HepG2 (cell line): ENCODE data around the gene RPP25L. TPM values are rescaled to one million over a fixed set of nuclear protein-coding genes. Genes with fewer than 3 reads are reported as not detected.

Experiments
- ATAC-seq: fragments of 200-7000 bp; cut with Tn5 transposase; 3 replicates; pipeline ENCODE4 v1.9.1; 2020; ENCODE audit warnings: mild to moderate bottlenecking, moderate library complexity
- BruUV-seq: library from RNA; stranded (reverse); fragments of 400-500 nt; replicated peaks from 2 replicates; lab custom pipeline; 2021; lab: Mats Ljungman, UMichigan
- CTCF ChIA-PET: fragments of 300-600 bp; formaldehyde crosslinking; extraction: SDS; loops from one replicate; lab custom pipeline; 2021; ENCODE audit warnings: low total read pairs, inconsistent platforms, low intra/inter-chr PET ratio; lab: Yijun Ruan, JAX
- POLR2A ChIA-PET: fragments of 350-600 bp; sonication (Branson Sonifier 250); formaldehyde crosslinking; loops from one replicate; lab custom pipeline; 2020; ENCODE audit warnings: antibody characterized with exemption, inconsistent platforms; lab: Yijun Ruan, JAX
- DNase-seq: peaks from one replicate; pipeline ENCODE4 v3.0.0-alpha.2; 2015; ENCODE audit warnings: low spot score
- FAIRE-seq: peaks from 3 replicates; lab custom pipeline; 2011; peaks lifted over from hg19 to GRCh38; lab: Jason Lieb, UNC
- H2AFZ ChIP-seq: one replicate; pipeline ENCODE4 v1.6.1; 2011; ENCODE audit warnings: low read length, inconsistent platforms
- H3K27ac ChIP-seq: fragments of 300-600 bp; 3 replicates; pipeline ENCODE4 v1.8.0; 2011; ENCODE audit warnings: mixed run types, mild to moderate bottlenecking, mixed read lengths, low read length, inconsistent platforms; ENCODE audit not compliant: insufficient read depth; ENCODE audit errors: extremely low read length
- H3K27me3 ChIP-seq, 2 experiments: fragments of 200-600 bp in 1 of 2; 2 replicates in 1 of 2; 3 replicates in 1 of 2; pipeline versions ENCODE4 v1.6.0 to v1.8.0; 2011; ENCODE audit warnings: low read length in 2 of 2, mild to moderate bottlenecking in 2 of 2, moderate library complexity in 2 of 2, inconsistent platforms in 1 of 2; ENCODE audit not compliant: insufficient read depth in 2 of 2, control insufficient read depth in 1 of 2
- H3K36me3 ChIP-seq, 2 experiments: fragments of 200-600 bp in 1 of 2; replicated peaks in 1 of 2; 2 replicates in 1 of 2; 3 replicates in 1 of 2; pipeline versions ENCODE4 v1.5.1 to v1.8.0; 2011; ENCODE audit warnings: low read length in 2 of 2, inconsistent platforms in 1 of 2; ENCODE audit not compliant: insufficient read depth in 2 of 2, control insufficient read depth in 1 of 2
- H3K4me1 ChIP-seq: 2 replicates; pipeline ENCODE4 v1.5.1; 2012; ENCODE audit warnings: low read length, inconsistent platforms; ENCODE audit not compliant: insufficient read depth
- H3K4me2 ChIP-seq: 2 replicates; pipeline ENCODE4 v1.6.0; 2011; ENCODE audit warnings: low read depth, low read length, inconsistent platforms
- H3K4me3 ChIP-seq, 3 experiments: fragments of 200-600 bp in 1 of 3; sonication (generic), shearing (Covaris generic) in 1 of 3; replicated peaks in 1 of 3; 2 replicates each; pipeline ENCODE4 v1.5.1; 2011 to 2016; ENCODE audit warnings: low read length in 3 of 3, inconsistent platforms in 2 of 3, low read depth in 2 of 3, mild to moderate bottlenecking in 2 of 3, control low read depth in 1 of 3, mixed read lengths in 1 of 3; ENCODE audit not compliant: insufficient read depth in 1 of 3
- H3K79me2 ChIP-seq: one replicate; pipeline ENCODE4 v1.6.1; 2011; ENCODE audit warnings: low read length, inconsistent platforms; ENCODE audit not compliant: insufficient read depth
- H3K9ac ChIP-seq: 2 replicates; pipeline ENCODE4 v1.6.0; 2011; ENCODE audit warnings: mild to moderate bottlenecking, low read depth, low read length, inconsistent platforms; ENCODE audit not compliant: insufficient read depth
- H3K9me3 ChIP-seq: 2 replicates; pipeline ENCODE4 v1.5.1; 2012; ENCODE audit warnings: mild to moderate bottlenecking, low read length
- H4K20me1 ChIP-seq: 2 replicates; pipeline ENCODE4 v1.6.0; 2011; ENCODE audit warnings: inconsistent platforms, mild to moderate bottlenecking, low read length, moderate library complexity; ENCODE audit not compliant: insufficient read depth
- ARNT ChIP-seq: fragments of 450-650 bp; IDR thresholded peaks from 2 replicates; pipeline ENCODE4 v1.6.1; 2017
- CAMTA2 ChIP-seq: sonication (generic); formaldehyde crosslinking; IDR thresholded peaks from 2 replicates; pipeline ENCODE4 v1.4.0; 2020; ENCODE audit warnings: mild to moderate bottlenecking, missing genetic modification reagents, borderline replicate concordance
- FOXJ3 ChIP-seq: sonication (generic); formaldehyde crosslinking; IDR thresholded peaks from 2 replicates; pipeline ENCODE4 v1.4.0; 2020; ENCODE audit warnings: missing genetic modification reagents, mild to moderate bottlenecking, borderline replicate concordance
- JUN ChIP-seq: sonication (generic); formaldehyde crosslinking; IDR thresholded peaks from 2 replicates; pipeline ENCODE4 v1.4.0; 2020; ENCODE audit warnings: mild to moderate bottlenecking, missing genetic modification reagents
- MAZ ChIP-seq, 2 experiments: sonication (generic) in 1 of 2; formaldehyde crosslinking in 1 of 2; IDR thresholded peaks; 2 replicates each; pipeline versions ENCODE4 v1.5.0 to v1.6.1; 2012 to 2020; ENCODE audit warnings: low read depth in 2 of 2, mild to moderate bottlenecking in 2 of 2, borderline replicate concordance in 1 of 2, improper control_type of control experiment in 1 of 2, low read length in 1 of 2, missing genetic modification reagents in 1 of 2, moderate library complexity in 1 of 2
- MTA1 ChIP-seq: sonication (generic); formaldehyde crosslinking; IDR thresholded peaks from 2 replicates; pipeline ENCODE4 v1.4.0; 2020; ENCODE audit warnings: missing genetic modification reagents, mild to moderate bottlenecking, borderline replicate concordance
- NFE2L1 ChIP-seq: sonication (generic); formaldehyde crosslinking; IDR thresholded peaks from 2 replicates; pipeline ENCODE4 v1.4.0; 2020; ENCODE audit warnings: missing genetic modification reagents, mild to moderate bottlenecking, borderline replicate concordance
- TBX2 ChIP-seq: sonication (generic); formaldehyde crosslinking; IDR thresholded peaks from 2 replicates; pipeline ENCODE4 v1.5.0; 2020; ENCODE audit warnings: missing genetic modification reagents, mild to moderate bottlenecking, borderline replicate concordance
- UBTF ChIP-seq: sonication (generic); formaldehyde crosslinking; IDR thresholded peaks from 2 replicates; pipeline ENCODE4 v1.4.0; 2020; ENCODE audit warnings: mild to moderate bottlenecking, missing genetic modification reagents
- ZFX ChIP-seq: sonication (generic); formaldehyde crosslinking; IDR thresholded peaks from 2 replicates; pipeline ENCODE4 v1.4.0; 2020; ENCODE audit warnings: mild to moderate bottlenecking, low read depth, missing genetic modification reagents, moderate library complexity
- ZNF235 ChIP-seq: sonication (generic); formaldehyde crosslinking; IDR thresholded peaks from 2 replicates; pipeline ENCODE4 v1.8.1; 2023; ENCODE audit warnings: mild to moderate bottlenecking, missing genetic modification reagents, borderline replicate concordance
- ZNF260 ChIP-seq: sonication (generic); formaldehyde crosslinking; IDR thresholded peaks from 2 replicates; pipeline ENCODE4 v1.4.0; 2020; ENCODE audit warnings: missing genetic modification reagents, low read depth, mild to moderate bottlenecking, borderline replicate concordance
- ZNF550 ChIP-seq: sonication (generic); formaldehyde crosslinking; IDR thresholded peaks from 2 replicates; pipeline ENCODE4 v1.4.0; 2020; ENCODE audit warnings: mild to moderate bottlenecking, missing genetic modification reagents, borderline replicate concordance
- ZNF687 ChIP-seq: sonication (generic); formaldehyde crosslinking; IDR thresholded peaks from 2 replicates; pipeline ENCODE4 v1.5.1; 2020; ENCODE audit warnings: mild to moderate bottlenecking, missing genetic modification reagents, moderate library complexity
- ZNF713 ChIP-seq: sonication (generic); formaldehyde crosslinking; IDR thresholded peaks from 2 replicates; pipeline ENCODE4 v1.4.0; 2020; ENCODE audit warnings: mild to moderate bottlenecking, missing genetic modification reagents
- ZSCAN31 ChIP-seq: sonication (generic); formaldehyde crosslinking; IDR thresholded peaks from 2 replicates; pipeline ENCODE4 v1.5.0; 2020; ENCODE audit warnings: low read depth, mild to moderate bottlenecking, missing genetic modification reagents
- WGBS: methylation state at CpG from one replicate; pipeline ENCODE4 v1.1.6; 2017; ENCODE audit warnings: low lambda C conversion rate; 5-methylcytosine and 5-hydroxymethylcytosine counted together
- in situ Hi-C: cut with HindIII; loops from 2 replicates; pipeline ENCODE4 v1.10.0; 2017; ENCODE audit warnings: low pct_unique_long_range_greater_than_20kb; ENCODE audit not compliant: extremely low pct_ligation_motif_present
- intact Hi-C: fragments of 100-400 bp; cut with micrococcal nuclease; formaldehyde crosslinking; loops from one replicate; pipeline ENCODE4 v1.10.0; 2022; ENCODE audit not compliant: unreplicated experiment
- polyA plus RNA-seq, 8 experiments: library from polyadenylated mRNA; depleted of rRNA in 3 of 8; stranded (reverse) in 7 of 8; unstranded in 1 of 8; fragments of >200 nt; fragmentation: Illumina TruSeq in 4 of 8; extraction: Trizol in 4 of 8; gene quantifications; 2 replicates each; pipeline versions ENCODE4 v1.2.1 to v1.2.3, GENCODE V29; 2011 to 2016; ENCODE audit warnings: low read depth in 4 of 8, missing spikeins in 1 of 8, mixed read lengths in 1 of 8; ENCODE audit not compliant: insufficient read depth in 1 of 8
- total RNA-seq, 5 experiments: library from RNA; depleted of rRNA; stranded (reverse); fragments of >200 nt; fragmentation: Illumina TruSeq; extraction: Trizol; gene quantifications; 2 replicates each; pipeline ENCODE4 v1.2.3, GENCODE V29; 2016; ENCODE audit warnings: low read depth in 1 of 5

Gene RPP25L
- total and polyA plus RNA-seq, 2 of the 13 experiments (the other 11 are each of a cell fraction or from before 2014, with no cell fraction given) = 24.5 to 27.3 TPM

- Histone ChIP-seq H3K27ac (no peak within 1 kb of the TSS), H3K4me1 (peaks cover 35% of the 10 kb centered on the region), H3K9ac (no peak within 1 kb of the TSS), H3K4me2 (peak within 1 kb of the TSS; percentile 72), H2AFZ (no peak within 1 kb of the TSS), H3K36me3 (no peaks in the 10 kb centered on the region), H3K27me3 (peaks cover 4 to 20% of the 10 kb centered on the region in 2 experiments; a peak in 3 of 5 replicates), H4K20me1 (no peaks in the 10 kb centered on the region), H3K4me3 (peak within 1 kb of the TSS; percentile 36 to 73 (median 40)), H3K9me3 (no peaks in the 10 kb centered on the region), H3K79me2 (no peaks in the 10 kb centered on the region)
- intact Hi-C loops (no loop called here), in situ Hi-C loops (no loop called here)
- no peak for FAIRE-seq
- ChIA-PET CTCF (no interaction called here), POLR2A (interaction anchor here (0.9 to 2.0 kb wide), 6 partner anchors 9 to 36 kb away, joined by 3 to 9 read pairs (median 4); partner anchors contain the start of genes DCTN3, GALT, RPP25L and SIGMAR1)
- no peak for DNase-seq
- BruUV-seq = no TSS peak
- WGBS = under 1% methylated on average over 14 of the region's 69 CpGs
- peak; percentile 87 for ATAC-seq
- TF ChIP-seq JUN (CRISPR knock-in tag) (no peak), TBX2 (CRISPR knock-in tag) (0 out of 2 replicates have a peak, but pooled peaks have one; percentile 15), NFE2L1 (peak; percentile 58; the same call in 1 of the 2 replicates), FOXJ3 (no peak), ZNF687 (CRISPR knock-in tag) (peak; percentile 56), ZFX (CRISPR knock-in tag) (peak; percentile 26; the same call in 1 of the 2 replicates), ZNF713 (CRISPR knock-in tag) (no peak), ZNF235 (CRISPR knock-in tag) (peak; percentile 30; the same call in 1 of the 2 replicates), ZNF550 (CRISPR knock-in tag) (0 out of 2 replicates have a peak, but pooled peaks have one; percentile 30), ARNT (no peak), UBTF (CRISPR knock-in tag) (peak; percentile 86; the same call in 1 of the 2 replicates), ZNF260 (CRISPR knock-in tag) (no peak), MAZ (IDR thresholded peaks at IDR 0.05; ENCODE audit: borderline replicate concordance, low read depth, low read length) (no peak), MAZ (CRISPR knock-in tag; IDR thresholded peaks at IDR 0.05; ENCODE audit: low read depth) (peak; percentile 70), MTA1 (CRISPR knock-in tag) (0 out of 2 replicates have a peak, but pooled peaks have one; percentile 46), CAMTA2 (CRISPR knock-in tag) (no peak), ZSCAN31 (CRISPR knock-in tag) (peak; percentile 58; the same call in 1 of the 2 replicates)
Observed at GRCh38 chr9:34628656-34629490, 17.0 kb upstream of the RPP25L start, which contains the start of gene ARID3C. ARID3C (minus strand) TSS chr9:34629066; CDS start chr9:34628014, 1,052 bp downstream.
